NCI-H446 (cell line): ENCODE measurements around the gene ARHGEF19.
"Not testable (repeated sequence)": the region's sequence is repeated elsewhere in the genome, so short reads cannot be mapped to it uniquely, and the experiment has no call there.

ENCODE experiments used
- DNase-seq, 2 experiments: peaks; one replicate each; lab custom pipeline; 2025; lab: John Stamatoyannopoulos, UW

ARHGEF19 gene

GRCh38 chr1:16204634-16205333 is 7.7 kb downstream of the ARHGEF19 start:
- DNase-seq = no peak

GRCh38 chr1:16204216-16204615 is 8.2 kb downstream of the ARHGEF19 start:
- no peak for DNase-seq

- no peak for DNase-seq
Measured at GRCh38 chr1:16203550-16203949, 8.9 kb downstream of the ARHGEF19 start.

GRCh38 chr1:16202281-16203210 is 9.9 kb downstream of the ARHGEF19 start:
- DNase-seq = no peak

GRCh38 chr1:16199700-16200099 is 12.8 kb downstream of the ARHGEF19 start:
- DNase-seq = no peak

- DNase-seq = no peak
Measured at GRCh38 chr1:16199157-16199501, 13.3 kb downstream of the ARHGEF19 start.

GRCh38 chr1:16198444-16199156 is 13.9 kb downstream of the ARHGEF19 start:
- no peak for DNase-seq

- no peak for DNase-seq
Measured at GRCh38 chr1:16196874-16197273, 15.6 kb downstream of the ARHGEF19 start.

- not testable (repeated sequence) for DNase-seq
Measured at GRCh38 chr1:16196139-16196538, 16.3 kb downstream of the ARHGEF19 start.

GRCh38 chr1:16195518-16195905 is 16.9 kb downstream of the ARHGEF19 start:
- DNase-seq = no peak

- no peak for DNase-seq
Measured at GRCh38 chr1:16191916-16192546, 20.4 kb downstream of the ARHGEF19 start.

GRCh38 chr1:16191309-16191708 is 21.1 kb downstream of the ARHGEF19 start:
- DNase-seq = no peak

GRCh38 chr1:16189921-16190621 is 22.4 kb downstream of the ARHGEF19 start:
- peak; percentile 76 to 93 for DNase-seq

GRCh38 chr1:16189003-16189402 is 23.4 kb downstream of the ARHGEF19 start:
- no peak for DNase-seq

GRCh38 chr1:16187748-16188401 is 24.6 kb downstream of the ARHGEF19 start:
- peak; percentile 52 to 82 for DNase-seq

GRCh38 chr1:16186655-16187235 is 25.7 kb downstream of the ARHGEF19 start:
- no peak for DNase-seq

GRCh38 chr1:16184557-16185303 is 27.7 kb downstream of the ARHGEF19 start:
- DNase-seq = no peak

- DNase-seq = no peak
Measured at GRCh38 chr1:16183765-16184556, 28.5 kb downstream of the ARHGEF19 start.

- no peak for DNase-seq
Measured at GRCh38 chr1:16183179-16183578, 29.3 kb downstream of the ARHGEF19 start.
